AG04449 (cell line): Measurements from ENCODE around the gene NTM.

Source experiments
- CTCF ChIA-PET: fragments of 350-600 bp; formaldehyde crosslinking; extraction: SDS; loops from one replicate; lab custom pipeline; 2021; ENCODE audit warnings: antibody characterized with exemption; lab: Yijun Ruan, JAX
- POLR2A ChIA-PET: fragments of 400-600, 350-600 bp; formaldehyde crosslinking; extraction: SDS; loops from one replicate; lab custom pipeline; 2020; ENCODE audit warnings: antibody characterized with exemption, inconsistent platforms; lab: Yijun Ruan, JAX
- DNase-seq: peaks from one replicate; pipeline ENCODE4 v3.0.0-alpha.2; 2010; ENCODE audit warnings: low read depth, low spot score
- H3K4me3 ChIP-seq: 2 replicates; pipeline ENCODE4 v1.5.1; 2011; ENCODE audit warnings: low read depth, mild to moderate bottlenecking, control low read depth, low read length
- TF ChIP-seq, protein P1 (sequence below): IDR thresholded peaks from one replicate; pipeline ENCODE4 v1.5.1; 2011; ENCODE audit warnings: mild to moderate bottlenecking, moderate library complexity, low read length, control low read depth, inconsistent platforms; ENCODE audit not compliant: insufficient read depth; ENCODE audit errors: missing control alignments

The NTM gene

DNA sequence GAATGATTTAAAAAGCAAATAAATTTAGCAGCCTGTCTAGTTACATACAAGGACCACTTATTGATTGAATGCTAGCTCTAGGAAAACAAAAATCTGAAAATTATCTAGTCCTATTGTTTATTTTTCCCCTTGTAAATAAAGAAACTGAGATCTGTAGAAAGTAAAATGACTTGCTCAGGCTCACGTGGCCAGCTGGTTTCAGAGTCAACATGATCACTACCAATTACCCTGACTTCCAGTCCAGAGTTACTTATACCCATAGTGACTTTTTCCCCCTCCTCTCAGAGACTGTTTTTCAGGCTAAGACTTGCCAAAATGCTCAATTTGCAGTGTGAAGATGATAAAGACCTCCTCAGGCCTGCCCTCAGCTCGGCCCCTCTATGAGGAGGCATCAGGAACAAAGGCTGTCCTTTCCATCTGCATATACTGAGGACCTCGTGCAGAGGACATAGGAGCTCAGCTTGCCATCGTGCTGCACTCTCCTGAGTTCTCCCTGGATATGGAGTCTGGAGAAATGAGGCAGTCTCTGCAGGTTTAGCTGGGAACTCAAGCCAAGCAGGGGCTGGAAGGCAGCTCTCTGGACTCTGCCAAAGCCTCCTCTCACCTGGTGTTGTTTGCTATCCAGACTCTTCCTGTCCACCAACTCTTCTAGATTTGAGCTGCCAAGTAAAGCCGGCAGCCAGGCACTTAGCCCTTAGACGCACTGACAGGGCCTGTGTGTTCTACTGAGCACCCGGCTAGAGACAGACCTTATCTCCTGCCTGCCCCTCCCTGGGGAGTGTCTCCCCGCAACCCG, 883.3 kb downstream of the NTM start:
- TF ChIP-seq, protein P1, sequence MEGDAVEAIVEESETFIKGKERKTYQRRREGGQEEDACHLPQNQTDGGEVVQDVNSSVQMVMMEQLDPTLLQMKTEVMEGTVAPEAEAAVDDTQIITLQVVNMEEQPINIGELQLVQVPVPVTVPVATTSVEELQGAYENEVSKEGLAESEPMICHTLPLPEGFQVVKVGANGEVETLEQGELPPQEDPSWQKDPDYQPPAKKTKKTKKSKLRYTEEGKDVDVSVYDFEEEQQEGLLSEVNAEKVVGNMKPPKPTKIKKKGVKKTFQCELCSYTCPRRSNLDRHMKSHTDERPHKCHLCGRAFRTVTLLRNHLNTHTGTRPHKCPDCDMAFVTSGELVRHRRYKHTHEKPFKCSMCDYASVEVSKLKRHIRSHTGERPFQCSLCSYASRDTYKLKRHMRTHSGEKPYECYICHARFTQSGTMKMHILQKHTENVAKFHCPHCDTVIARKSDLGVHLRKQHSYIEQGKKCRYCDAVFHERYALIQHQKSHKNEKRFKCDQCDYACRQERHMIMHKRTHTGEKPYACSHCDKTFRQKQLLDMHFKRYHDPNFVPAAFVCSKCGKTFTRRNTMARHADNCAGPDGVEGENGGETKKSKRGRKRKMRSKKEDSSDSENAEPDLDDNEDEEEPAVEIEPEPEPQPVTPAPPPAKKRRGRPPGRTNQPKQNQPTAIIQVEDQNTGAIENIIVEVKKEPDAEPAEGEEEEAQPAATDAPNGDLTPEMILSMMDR, result no peak
- CTCF ChIA-PET, result no interaction called here
- no peak overlapping the region for H3K4me3 ChIP-seq
- POLR2A ChIA-PET, result no interaction called here
- DNase-seq, result no peak

DNA sequence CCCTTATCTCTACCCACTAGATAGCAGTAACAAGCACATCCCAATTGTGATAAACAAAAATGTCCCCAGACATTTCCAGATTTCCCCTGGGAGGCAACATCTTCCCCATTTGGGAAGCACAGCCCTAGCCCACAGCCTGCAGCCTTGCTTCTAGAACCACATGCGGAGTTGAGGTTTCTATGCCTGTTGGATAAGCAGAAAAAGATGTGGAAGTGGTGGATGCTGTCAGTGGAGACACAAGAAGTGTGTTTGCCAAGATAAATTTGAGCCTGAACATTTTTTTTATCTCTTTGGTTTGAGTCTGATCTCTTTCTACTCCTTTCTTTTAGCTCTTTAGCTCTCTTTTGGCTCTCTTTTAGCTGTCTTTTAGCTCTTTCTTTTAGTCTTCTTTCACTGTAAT, 884.5 kb downstream of the NTM start:
- H3K4me3 ChIP-seq, result no peak overlapping the region
- no peak for DNase-seq
- TF ChIP-seq, protein P1, result no peak
- CTCF ChIA-PET, result no interaction called here
- POLR2A ChIA-PET, result no interaction called here

DNA sequence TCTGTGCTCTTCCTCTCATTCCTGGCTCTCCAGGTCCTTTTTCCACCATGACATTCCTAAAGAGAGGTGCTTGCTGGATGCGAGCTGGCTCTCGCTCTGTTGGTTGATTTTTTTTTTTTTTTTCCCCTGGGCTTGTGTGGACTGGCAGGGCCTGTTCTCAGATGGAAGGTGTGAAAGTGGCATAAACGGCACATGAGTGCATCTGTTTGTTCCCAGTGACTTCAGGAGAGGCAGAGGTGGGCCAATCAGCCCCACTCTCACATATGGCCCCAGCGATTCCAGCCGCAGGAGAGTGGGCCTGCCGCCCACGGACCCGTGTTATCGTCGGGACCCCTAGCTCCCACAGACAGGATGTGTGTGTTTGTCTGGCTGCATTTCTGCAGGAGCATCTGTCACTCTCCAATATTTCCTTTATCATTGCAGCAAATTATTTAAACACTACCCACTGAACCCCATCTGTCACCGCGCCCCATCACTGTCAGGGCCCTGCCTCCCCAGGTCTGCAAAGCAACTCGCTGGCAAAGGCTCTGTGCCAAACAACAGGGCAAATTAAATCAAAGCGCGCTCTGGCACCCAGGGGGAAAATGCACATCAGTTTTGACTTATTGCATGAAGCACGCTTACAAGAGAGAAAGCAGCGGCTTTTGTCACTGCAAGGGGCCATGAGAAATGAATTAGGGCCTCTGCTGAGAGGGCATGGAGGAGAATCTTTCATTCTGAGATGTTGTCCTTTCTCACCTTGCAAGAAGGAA, 886.3 kb downstream of the NTM start:
- CTCF ChIA-PET, result interaction anchor here (0.6 to 0.9 kb wide), 2 partner anchors 57 to 683 kb away, joined by 3 read pairs; no protein-coding TSS in a partner anchor
- no peak overlapping the region for H3K4me3 ChIP-seq
- no peak for DNase-seq
- POLR2A ChIA-PET, result no interaction called here
- TF ChIP-seq, protein P1, result no peak

DNA sequence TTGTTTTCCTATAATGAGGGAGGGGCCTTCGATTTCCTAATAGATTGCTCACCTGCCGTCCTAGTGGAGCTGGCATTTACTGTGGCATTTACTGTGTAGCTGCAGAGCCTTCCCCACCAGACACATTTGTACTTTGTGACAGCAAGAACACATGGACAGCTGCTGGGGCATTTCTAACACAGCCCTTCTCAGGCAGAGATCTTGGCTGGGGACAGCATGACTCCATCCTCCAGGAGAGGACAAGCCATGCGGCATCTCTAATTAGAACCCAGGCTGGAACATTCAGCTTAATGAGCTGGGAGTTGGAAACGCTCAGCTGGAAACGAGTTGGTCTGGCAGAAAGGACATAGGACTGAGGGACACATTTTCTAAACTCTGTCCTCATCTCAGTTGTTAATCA, 887.5 kb downstream of the NTM start:
- TF ChIP-seq, protein P1, result no peak
- ChIA-PET CTCF (no interaction called here), POLR2A (no interaction called here)
- DNase-seq, result no peak
- no peak overlapping the region for H3K4me3 ChIP-seq

DNA sequence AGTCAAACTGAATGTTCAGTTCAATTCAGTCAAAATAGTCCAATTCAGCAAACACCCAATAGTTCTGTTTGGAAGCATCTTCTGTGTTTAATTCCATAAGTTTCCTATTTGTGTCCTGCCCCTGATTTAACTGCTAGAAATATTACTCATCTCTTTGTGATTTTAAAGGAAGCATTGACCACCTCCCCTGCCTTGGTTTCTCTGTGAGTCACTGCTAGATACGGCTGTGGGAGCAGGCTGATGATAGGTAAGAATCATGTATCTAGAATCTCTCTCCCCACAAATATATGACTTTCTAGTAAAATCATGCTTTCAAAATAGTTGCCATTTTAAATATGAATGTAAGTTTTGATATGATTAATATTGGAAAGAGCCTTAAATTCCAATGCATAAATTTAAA, 888.5 kb downstream of the NTM start:
- H3K4me3 ChIP-seq, result no peak overlapping the region
- TF ChIP-seq, protein P1, result no peak
- DNase-seq, result peak; percentile 10
- CTCF ChIA-PET, result interaction anchor here (2.9 kb wide), 1 partner anchor 20 kb away, joined by 7 read pairs; no protein-coding TSS in a partner anchor
- POLR2A ChIA-PET, result no interaction called here

DNA sequence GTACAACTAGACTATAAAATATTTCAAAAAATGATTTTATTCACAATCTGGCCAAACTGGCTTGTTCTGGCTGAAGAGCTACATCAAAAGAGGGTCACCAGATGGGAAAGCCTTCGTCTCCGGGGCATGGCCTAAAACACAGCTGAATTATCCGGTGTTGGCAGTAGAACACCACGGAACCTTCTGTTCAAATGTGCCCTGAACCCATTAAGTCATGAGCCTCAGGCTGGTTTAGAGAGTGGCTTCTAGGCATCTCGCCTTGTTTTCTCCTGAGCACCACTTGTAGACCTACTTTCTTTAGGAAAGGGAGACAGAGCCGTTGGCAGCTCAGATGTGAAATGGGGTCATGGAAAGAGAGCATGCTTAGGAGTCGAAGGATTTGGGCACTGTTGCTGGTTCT, 890.2 kb downstream of the NTM start:
- CTCF ChIA-PET, result interaction anchor here (1.2 to 2.9 kb wide), 2 partner anchors 18 to 513 kb away, joined by 4 to 7 read pairs; no protein-coding TSS in a partner anchor
- TF ChIP-seq, protein P1, result no peak
- POLR2A ChIA-PET, result no interaction called here
- DNase-seq, result no peak
- no peak overlapping the region for H3K4me3 ChIP-seq
